GM23338 (cell line): ENCODE data around the gene NRAS.

ENCODE experiments used
- JUNB ChIP-seq: IDR thresholded peaks from one replicate; pipeline ENCODE4 v1.6.1; 2016; ENCODE audit warnings: antibody characterized with exemption; ENCODE audit not compliant: unreplicated experiment
- POLR2AphosphoS5 ChIP-seq: IDR thresholded peaks from 2 replicates; pipeline ENCODE4 v1.6.1; 2016; ENCODE audit warnings: antibody characterized with exemption, low read depth
- REST ChIP-seq: IDR thresholded peaks from one replicate; pipeline ENCODE4 v1.6.1; 2018; ENCODE audit warnings: antibody characterized with exemption; ENCODE audit not compliant: unreplicated experiment
- TF ChIP-seq, protein P1 (sequence below), 2 experiments: fragments of 200-600 bp in 1 of 2; sonication (generic) in 1 of 2; conservative IDR thresholded peaks; 2 replicates each; pipeline versions ENCODE4 v1.5.1 to v1.6.1; 2016 to 2017; ENCODE audit warnings: antibody characterized with exemption in 2 of 2, low read depth in 2 of 2, mild to moderate bottlenecking in 2 of 2, moderate library complexity in 1 of 2

GRCh38 chr1:114756009-114756892 lies 39.7 kb upstream of the NRAS start:
- TF ChIP-seq REST: no peak
- TF ChIP-seq, protein P1, sequence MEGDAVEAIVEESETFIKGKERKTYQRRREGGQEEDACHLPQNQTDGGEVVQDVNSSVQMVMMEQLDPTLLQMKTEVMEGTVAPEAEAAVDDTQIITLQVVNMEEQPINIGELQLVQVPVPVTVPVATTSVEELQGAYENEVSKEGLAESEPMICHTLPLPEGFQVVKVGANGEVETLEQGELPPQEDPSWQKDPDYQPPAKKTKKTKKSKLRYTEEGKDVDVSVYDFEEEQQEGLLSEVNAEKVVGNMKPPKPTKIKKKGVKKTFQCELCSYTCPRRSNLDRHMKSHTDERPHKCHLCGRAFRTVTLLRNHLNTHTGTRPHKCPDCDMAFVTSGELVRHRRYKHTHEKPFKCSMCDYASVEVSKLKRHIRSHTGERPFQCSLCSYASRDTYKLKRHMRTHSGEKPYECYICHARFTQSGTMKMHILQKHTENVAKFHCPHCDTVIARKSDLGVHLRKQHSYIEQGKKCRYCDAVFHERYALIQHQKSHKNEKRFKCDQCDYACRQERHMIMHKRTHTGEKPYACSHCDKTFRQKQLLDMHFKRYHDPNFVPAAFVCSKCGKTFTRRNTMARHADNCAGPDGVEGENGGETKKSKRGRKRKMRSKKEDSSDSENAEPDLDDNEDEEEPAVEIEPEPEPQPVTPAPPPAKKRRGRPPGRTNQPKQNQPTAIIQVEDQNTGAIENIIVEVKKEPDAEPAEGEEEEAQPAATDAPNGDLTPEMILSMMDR (conservative IDR thresholded peaks at IDR 0.05; ENCODE audit: low read depth in 2 of 2): no peak
- no peak for TF ChIP-seq POLR2AphosphoS5
- TF ChIP-seq JUNB: no peak
